IPS DF 6.9 (cell line): ENCODE data around the gene DOC2B.

Source experiments
- DNase-seq: peaks from one replicate; pipeline ENCODE4 v3.0.0-alpha.2; 2013; ENCODE audit warnings: low read depth, low spot score
- H3K27ac ChIP-seq: one replicate; pipeline ENCODE4 v1.5.1; 2013; ENCODE audit warnings: low read length, control low read depth
- H3K27me3 ChIP-seq: 2 replicates; pipeline ENCODE4 v1.6.1; 2013; ENCODE audit warnings: mild to moderate bottlenecking, low read length; ENCODE audit not compliant: control insufficient read depth, insufficient read depth
- H3K36me3 ChIP-seq: 2 replicates; pipeline ENCODE4 v1.6.1; 2013; ENCODE audit warnings: low read length; ENCODE audit not compliant: control insufficient read depth, insufficient read depth
- H3K4me1 ChIP-seq: 2 replicates; pipeline ENCODE4 v1.6.1; 2013; ENCODE audit warnings: low read length; ENCODE audit not compliant: control insufficient read depth, insufficient read depth
- H3K4me3 ChIP-seq: 2 replicates; pipeline ENCODE4 v1.5.1; 2013; ENCODE audit warnings: mild to moderate bottlenecking, low read length
- H3K9me3 ChIP-seq: 2 replicates; pipeline ENCODE4 v1.6.1; 2013; ENCODE audit warnings: low read length, inconsistent platforms; ENCODE audit not compliant: control insufficient read depth, insufficient read depth
- WGBS: extraction: QIAGEN DNeasy Blood & Tissue Kit; methylation state at CpG from one replicate; pipeline ENCODE4 v1.1.7; 2013; ENCODE audit warnings: mixed read lengths, missing lambda C conversion rate; ENCODE audit not compliant: insufficient read length, insufficient coverage; 5-methylcytosine and 5-hydroxymethylcytosine counted together

DOC2B gene

GRCh38 chr17:160336-160735, 21.1 kb downstream of the DOC2B start:
- no peaks in the 10 kb centered on the region for H3K36me3 ChIP-seq
- DNase-seq = no peak
- no peak overlapping the region for H3K4me3 ChIP-seq
- no peak overlapping the region for H3K27ac ChIP-seq
- no CpG with 5 or more reads among the region's 13 CpGs for WGBS
- no peaks in the 10 kb centered on the region for H3K9me3 ChIP-seq
- H3K27me3 ChIP-seq = no peaks in the 10 kb centered on the region
- no peaks in the 10 kb centered on the region for H3K4me1 ChIP-seq

GRCh38 chr17:159609-160008, 21.8 kb downstream of the DOC2B start:
- Histone ChIP-seq H3K27me3 (no peaks in the 10 kb centered on the region), H3K36me3 (no peaks in the 10 kb centered on the region), H3K4me1 (no peaks in the 10 kb centered on the region), H3K27ac (no peak overlapping the region), H3K4me3 (no peak overlapping the region), H3K9me3 (no peaks in the 10 kb centered on the region)
- WGBS = no CpG with 5 or more reads among the region's 15 CpGs
- no peak for DNase-seq

- no CpG with 5 or more reads among the region's 7 CpGs for WGBS
- DNase-seq = no peak
Measured at GRCh38 chr17:158379-158778, 23.1 kb downstream of the DOC2B start.

GRCh38 chr17:157901-158300, 23.5 kb downstream of the DOC2B start:
- no CpG with 5 or more reads among the region's 4 CpGs for WGBS

More at GRCh38 chr17:158379-158778, 23.1 kb downstream of the DOC2B start:
- no peak overlapping the region for H3K27ac ChIP-seq
- H3K36me3 ChIP-seq = no peaks in the 10 kb centered on the region
- H3K4me1 ChIP-seq = no peaks in the 10 kb centered on the region
- no peaks in the 10 kb centered on the region for H3K9me3 ChIP-seq
- H3K27me3 ChIP-seq = no peaks in the 10 kb centered on the region
- H3K4me3 ChIP-seq = no peak overlapping the region

GRCh38 chr17:156946-157345, 24.5 kb downstream of the DOC2B start:
- Histone ChIP-seq H3K27me3 (no peaks in the 10 kb centered on the region), H3K9me3 (no peaks in the 10 kb centered on the region), H3K27ac (no peak overlapping the region), H3K4me1 (no peaks in the 10 kb centered on the region), H3K4me3 (no peak overlapping the region), H3K36me3 (no peaks in the 10 kb centered on the region)
- DNase-seq = no peak
- no CpG with 5 or more reads among the region's 19 CpGs for WGBS

More at GRCh38 chr17:157901-158300, 23.5 kb downstream of the DOC2B start:
- Histone ChIP-seq H3K36me3 (no peaks in the 10 kb centered on the region), H3K27ac (no peak overlapping the region), H3K27me3 (no peaks in the 10 kb centered on the region), H3K4me1 (no peaks in the 10 kb centered on the region), H3K4me3 (no peak overlapping the region), H3K9me3 (no peaks in the 10 kb centered on the region)
- no peak for DNase-seq

- WGBS = no CpG with 5 or more reads among the region's 28 CpGs
- Histone ChIP-seq H3K27me3 (no peaks in the 10 kb centered on the region), H3K9me3 (no peaks in the 10 kb centered on the region)
Measured at GRCh38 chr17:156094-156621, 25.3 kb downstream of the DOC2B start.

GRCh38 chr17:155576-155975, 25.9 kb downstream of the DOC2B start:
- WGBS = no CpG with 5 or more reads among the region's 7 CpGs
- H3K4me3 ChIP-seq = no peak overlapping the region
- DNase-seq = no peak
- H3K27ac ChIP-seq = no peak overlapping the region
- no peaks in the 10 kb centered on the region for H3K27me3 ChIP-seq
- no peaks in the 10 kb centered on the region for H3K9me3 ChIP-seq
- H3K36me3 ChIP-seq = no peaks in the 10 kb centered on the region
- H3K4me1 ChIP-seq = no peaks in the 10 kb centered on the region

More at GRCh38 chr17:156094-156621, 25.3 kb downstream of the DOC2B start:
- Histone ChIP-seq H3K27ac (no peak overlapping the region), H3K4me1 (no peaks in the 10 kb centered on the region), H3K4me3 (no peak overlapping the region), H3K36me3 (no peaks in the 10 kb centered on the region)
- DNase-seq = no peak

- Histone ChIP-seq H3K4me1 (no peaks in the 10 kb centered on the region), H3K4me3 (no peak overlapping the region), H3K27ac (no peak overlapping the region), H3K9me3 (no peaks in the 10 kb centered on the region), H3K36me3 (no peaks in the 10 kb centered on the region), H3K27me3 (no peaks in the 10 kb centered on the region)
- DNase-seq = no peak
- WGBS = no CpG with 5 or more reads among the region's 9 CpGs
Measured at GRCh38 chr17:153851-154250, 27.6 kb downstream of the DOC2B start.

GRCh38 chr17:152860-153420, 28.5 kb downstream of the DOC2B start:
- Histone ChIP-seq H3K27ac (no peak overlapping the region), H3K9me3 (no peaks in the 10 kb centered on the region), H3K27me3 (no peaks in the 10 kb centered on the region), H3K4me1 (no peaks in the 10 kb centered on the region), H3K4me3 (no peak overlapping the region), H3K36me3 (no peaks in the 10 kb centered on the region)
- no CpG with 5 or more reads among the region's 12 CpGs for WGBS
- no peak for DNase-seq

- H3K4me1 ChIP-seq = no peaks in the 10 kb centered on the region
- H3K36me3 ChIP-seq = no peaks in the 10 kb centered on the region
- no peaks in the 10 kb centered on the region for H3K27me3 ChIP-seq
- DNase-seq = no peak
- H3K27ac ChIP-seq = no peak overlapping the region
- no peak overlapping the region for H3K4me3 ChIP-seq
- no peaks in the 10 kb centered on the region for H3K9me3 ChIP-seq
- WGBS = no CpG with 5 or more reads among the region's 26 CpGs
Measured at GRCh38 chr17:151886-152859, 29.3 kb downstream of the DOC2B start.
